ENCODE results near the gene C8A. TPM values are rescaled to one million over a fixed set of nuclear protein-coding genes. Genes with fewer than 3 reads are reported as not detected.

C8A gene
- polyA plus RNA-seq, 1 donor (not counting 4 experiments of a cell fraction or from before 2014, with no cell fraction given) = not detected

GRCh38 chr1:56963667-56964066, 109.1 kb downstream of the C8A start:
- no peak overlapping the region for H2AFZ ChIP-seq (ENCODE audit: control insufficient read depth, low read length)
- H3K4me1 ChIP-seq (ENCODE audit: control insufficient read depth, extremely low read depth, insufficient read depth, low read length) = no peaks in the 10 kb centered on the region
- H3K9me1 ChIP-seq (ENCODE audit: control insufficient read depth, extremely low read depth, insufficient read depth, low read length) = no peaks in the 10 kb centered on the region
- H4K20me1 ChIP-seq (ENCODE audit: control insufficient read depth, extremely low read depth, insufficient read depth, low read length) = no peaks in the 10 kb centered on the region
- no peaks in the 10 kb centered on the region for H3K27me3 ChIP-seq (ENCODE audit: control insufficient read depth, extremely low read depth, insufficient read depth, low read length)
- FAIRE-seq (no peak), DNase-seq (ENCODE audit: low read depth, low spot score) (no peak)
- no peak overlapping the region for H3K4me2 ChIP-seq (ENCODE audit: control insufficient read depth, extremely low read depth, insufficient read depth, low read depth, low read length)
- H3K27ac ChIP-seq (ENCODE audit: control insufficient read depth, insufficient read depth, low read length) = no peak overlapping the region
- no peak overlapping the region for H3K9ac ChIP-seq (ENCODE audit: control insufficient read depth, extremely low read depth, insufficient read depth, low read length)
- TF ChIP-seq EZH2 (IDR thresholded peaks at IDR 0.05; ENCODE audit: low read length) = no peak
- no peak for TF ChIP-seq CTCF (optimal IDR thresholded peaks at IDR 0.05 in 1 of 3, IDR thresholded peaks at IDR 0.05 in 1 of 3, conservative IDR thresholded peaks at IDR 0.05 in 1 of 3; ENCODE audit: extremely low read depth in 1 of 3, insufficient read depth in 2 of 3, low read length in 3 of 3)
- H3K9me3 ChIP-seq (ENCODE audit: control insufficient read depth, low read depth, low read length) = no peaks in the 10 kb centered on the region
- no peaks in the 10 kb centered on the region for H3K36me3 ChIP-seq (ENCODE audit: control insufficient read depth in 2 of 2, extremely low read depth in 1 of 2, insufficient read depth in 2 of 2, low read length in 2 of 2)
- no peaks in the 10 kb centered on the region for H3K79me2 ChIP-seq (ENCODE audit: control insufficient read depth, insufficient read depth, low read length)
- dilution Hi-C loops (cut with MboI; ENCODE audit: extremely low pct_ligation_motif_present, low sequenced_read_pairs) = no loop called here
- H3K4me3 ChIP-seq (ENCODE audit: control insufficient read depth in 2 of 3, extremely low read depth in 1 of 3, insufficient read depth in 2 of 3, low read depth in 1 of 3, low read length in 3 of 3) = no peak overlapping the region

DNA sequence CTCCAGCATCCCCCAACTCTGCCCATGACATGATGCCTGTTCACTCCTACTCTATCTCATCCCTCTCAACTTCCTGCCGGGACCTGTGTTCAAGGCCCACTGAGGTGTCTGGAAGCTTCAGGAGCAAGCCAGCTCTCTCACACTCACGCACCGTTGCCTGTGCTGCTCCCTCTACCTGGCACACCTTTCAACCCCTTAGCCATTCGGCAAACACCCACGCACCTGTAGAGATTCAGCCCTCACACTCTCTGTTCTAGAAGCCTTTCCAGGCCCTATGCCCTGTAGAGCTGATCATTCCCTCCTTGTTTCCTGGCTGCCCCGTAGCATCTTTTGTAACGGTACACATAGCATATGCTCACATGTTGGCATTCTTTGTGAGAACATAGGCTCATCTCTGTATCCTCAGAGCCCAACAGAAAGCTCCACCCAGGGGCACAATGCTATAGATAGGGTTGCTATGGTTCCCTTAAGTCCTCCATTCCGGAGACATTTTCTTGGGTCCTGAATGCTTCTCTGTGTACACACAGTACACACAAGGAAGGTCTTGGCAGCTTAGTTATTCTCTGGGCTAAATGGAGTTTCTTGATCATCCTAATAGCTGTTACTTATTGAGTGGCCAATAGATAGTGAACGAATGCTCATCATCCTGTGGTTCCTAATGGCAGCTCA, 109.9 kb downstream of the C8A start:
- Histone ChIP-seq H3K27me3 (ENCODE audit: control insufficient read depth, extremely low read depth, insufficient read depth, low read length) (no peaks in the 10 kb centered on the region), H4K20me1 (ENCODE audit: control insufficient read depth, extremely low read depth, insufficient read depth, low read length) (no peaks in the 10 kb centered on the region), H3K9me3 (ENCODE audit: control insufficient read depth, low read depth, low read length) (no peaks in the 10 kb centered on the region), H3K36me3 (ENCODE audit: control insufficient read depth in 2 of 2, extremely low read depth in 1 of 2, insufficient read depth in 2 of 2, low read length in 2 of 2) (no peaks in the 10 kb centered on the region), H3K79me2 (ENCODE audit: control insufficient read depth, insufficient read depth, low read length) (no peaks in the 10 kb centered on the region), H3K9me1 (ENCODE audit: control insufficient read depth, extremely low read depth, insufficient read depth, low read length) (no peaks in the 10 kb centered on the region), H3K4me2 (ENCODE audit: control insufficient read depth, extremely low read depth, insufficient read depth, low read depth, low read length) (no peak overlapping the region), H3K4me3 (ENCODE audit: control insufficient read depth in 2 of 3, extremely low read depth in 1 of 3, insufficient read depth in 2 of 3, low read depth in 1 of 3, low read length in 3 of 3) (no peak overlapping the region), H3K27ac (ENCODE audit: control insufficient read depth, insufficient read depth, low read length) (no peak overlapping the region), H3K9ac (ENCODE audit: control insufficient read depth, extremely low read depth, insufficient read depth, low read length) (no peak overlapping the region), H3K4me1 (ENCODE audit: control insufficient read depth, extremely low read depth, insufficient read depth, low read length) (no peaks in the 10 kb centered on the region), H2AFZ (ENCODE audit: control insufficient read depth, low read length) (no peak overlapping the region)
- dilution Hi-C loops (cut with MboI; ENCODE audit: extremely low pct_ligation_motif_present, low sequenced_read_pairs) = no loop called here
- DNase-seq (ENCODE audit: low read depth, low spot score) (no peak), FAIRE-seq (no peak)
- TF ChIP-seq CTCF (optimal IDR thresholded peaks at IDR 0.05 in 1 of 3, IDR thresholded peaks at IDR 0.05 in 1 of 3, conservative IDR thresholded peaks at IDR 0.05 in 1 of 3; ENCODE audit: extremely low read depth in 1 of 3, insufficient read depth in 2 of 3, low read length in 3 of 3) (no peak), EZH2 (IDR thresholded peaks at IDR 0.05; ENCODE audit: low read length) (no peak)

All from keratinocyte (primary cell).